IgD-negative memory B cell (primary cell): Measurements from ENCODE around the gene SDCCAG8. TPM values are rescaled to one million over a fixed set of nuclear protein-coding genes. Genes with fewer than 3 reads are reported as not detected.
"Not testable (repeated sequence)": the region's sequence is repeated elsewhere in the genome, so short reads cannot be mapped to it uniquely, and the experiment has no call there.

Experiments
- H3K27ac Mint-ChIP-seq, 3 donors: one replicate each; pipeline ENCODE4 v1.8.0; 2020 to 2022; ENCODE audit warnings: mild to moderate bottlenecking in 3 of 3, mixed read lengths in 3 of 3, moderate library complexity in 1 of 3
- H3K27me3 Mint-ChIP-seq: one replicate; pipeline ENCODE4 v1.8.0; 2021; ENCODE audit warnings: mixed read lengths
- H3K36me3 Mint-ChIP-seq: one replicate; pipeline ENCODE4 v1.8.0; 2020; ENCODE audit warnings: mild to moderate bottlenecking, mixed read lengths
- H3K4me1 Mint-ChIP-seq, 3 donors: one replicate each; pipeline ENCODE4 v1.8.0; 2020 to 2022; ENCODE audit warnings: mixed read lengths in 3 of 3, mild to moderate bottlenecking in 1 of 3
- H3K4me3 Mint-ChIP-seq, 4 donors: one replicate each; pipeline ENCODE4 v1.8.0; 2020 to 2022; ENCODE audit warnings: mild to moderate bottlenecking in 4 of 4, mixed read lengths in 4 of 4, moderate library complexity in 3 of 4
- H3K9me3 Mint-ChIP-seq, 3 donors: one replicate each; pipeline ENCODE4 v1.8.0; 2020 to 2021; ENCODE audit warnings: mixed read lengths in 3 of 3, mild to moderate bottlenecking in 1 of 3
- polyA plus RNA-seq: library from polyadenylated mRNA; unstranded; fragments of 300-500 nt; fragmentation: Illumina TruSeq; gene quantifications from one replicate; pipeline ENCODE4 v1.2.3, GENCODE V29; 2021

Gene SDCCAG8
- 28.5 TPM for polyA plus RNA-seq

GRCh38 chr1:243255791-243256512 lies at the start of gene SDCCAG8:
Gene SDCCAG8, plus strand, starts transcription at chr1:243256041. Its CDS starts 133 bp downstream, at chr1:243256174.
- Mint-ChIP-seq H3K9me3 (no peaks in the 10 kb centered on the region), H3K27ac (peak within 1 kb of the TSS; percentile 99 to 100 (median 99)), H3K4me3 (peak within 1 kb of the TSS; percentile 95 to 100 (median 99)), H3K36me3 (no peaks in the 10 kb centered on the region), H3K4me1 (peaks cover 15 to 39% (median 37%) of the 10 kb centered on the region in 3 donors), H3K27me3 (no peaks in the 10 kb centered on the region)

- H3K27me3 Mint-ChIP-seq, H3K4me1 Mint-ChIP-seq, H3K4me3 Mint-ChIP-seq, H3K27ac Mint-ChIP-seq, H3K9me3 Mint-ChIP-seq: not testable (repeated sequence)
- peaks cover 14% of the 10 kb centered on the region for H3K36me3 Mint-ChIP-seq
These were observed 43.9 kb upstream of the SDCCAG8 start for GRCh38 chr1:243211984-243212383.

GRCh38 chr1:243213045-243213787 lies 42.6 kb upstream of the SDCCAG8 start:
- Mint-ChIP-seq H3K27me3 (no peaks in the 10 kb centered on the region), H3K9me3 (no peaks in the 10 kb centered on the region), H3K36me3 (peaks cover 15% of the 10 kb centered on the region), H3K27ac (no peak overlapping the region), H3K4me3 (no peak overlapping the region), H3K4me1 (peaks cover 6 to 11% (median 7%) of the 10 kb centered on the region in 3 donors)

GRCh38 chr1:243215276-243215875 lies 40.5 kb upstream of the SDCCAG8 start:
- not testable (repeated sequence) for H3K27ac Mint-ChIP-seq, H3K9me3 Mint-ChIP-seq, H3K27me3 Mint-ChIP-seq
- peaks cover 17% of the 10 kb centered on the region for H3K36me3 Mint-ChIP-seq
- H3K4me3 Mint-ChIP-seq, result peak overlapping the region in 1 of 4 donors; percentile 53
- peaks cover 6 to 12% (median 7%) of the 10 kb centered on the region in 3 donors for H3K4me1 Mint-ChIP-seq

GRCh38 chr1:243216741-243217140 lies 39.1 kb upstream of the SDCCAG8 start:
- Mint-ChIP-seq H3K36me3 (peaks cover 24% of the 10 kb centered on the region), H3K4me1 (peaks cover 6 to 12% (median 7%) of the 10 kb centered on the region in 3 donors), H3K9me3 (no peaks in the 10 kb centered on the region), H3K27ac (no peak overlapping the region), H3K4me3 (no peak overlapping the region), H3K27me3 (no peaks in the 10 kb centered on the region)

- H3K4me3 Mint-ChIP-seq, result no peak overlapping the region
- H3K27me3 Mint-ChIP-seq, result no peaks in the 10 kb centered on the region
- peaks cover 24% of the 10 kb centered on the region for H3K36me3 Mint-ChIP-seq
- no peaks in the 10 kb centered on the region for H3K9me3 Mint-ChIP-seq
- peaks cover 6 to 12% (median 7%) of the 10 kb centered on the region in 3 donors for H3K4me1 Mint-ChIP-seq
- H3K27ac Mint-ChIP-seq, result no peak overlapping the region
These were observed 38.5 kb upstream of the SDCCAG8 start for GRCh38 chr1:243217349-243217748.

GRCh38 chr1:243218059-243218458 lies 37.8 kb upstream of the SDCCAG8 start:
- H3K4me3 Mint-ChIP-seq, result no peak overlapping the region
- no peaks in the 10 kb centered on the region for H3K9me3 Mint-ChIP-seq
- H3K36me3 Mint-ChIP-seq, result peaks cover 24% of the 10 kb centered on the region
- H3K4me1 Mint-ChIP-seq, result peaks cover 6 to 12% (median 7%) of the 10 kb centered on the region in 3 donors
- no peak overlapping the region for H3K27ac Mint-ChIP-seq
- H3K27me3 Mint-ChIP-seq, result no peaks in the 10 kb centered on the region

GRCh38 chr1:243227622-243228021 lies 28.2 kb upstream of the SDCCAG8 start:
- Mint-ChIP-seq H3K9me3 (peaks cover 11 to 27% (median 12%) of the 10 kb centered on the region in 3 donors), H3K4me1 (peaks cover 7 to 14% (median 13%) of the 10 kb centered on the region in 3 donors), H3K36me3 (peaks cover 25% of the 10 kb centered on the region), H3K27ac (peak overlapping the region in 1 of 3 donors; percentile 46), H3K4me3 (no peak overlapping the region), H3K27me3 (peaks cover 1% of the 10 kb centered on the region)

GRCh38 chr1:243229526-243229925 lies 26.3 kb upstream of the SDCCAG8 start:
- H3K4me1 Mint-ChIP-seq, result peaks cover 8 to 14% (median 13%) of the 10 kb centered on the region in 3 donors
- H3K27me3 Mint-ChIP-seq, result peaks cover 1% of the 10 kb centered on the region
- peaks cover 21% of the 10 kb centered on the region for H3K36me3 Mint-ChIP-seq
- H3K4me3 Mint-ChIP-seq, result no peak overlapping the region
- H3K9me3 Mint-ChIP-seq, result peaks cover 12 to 29% (median 12%) of the 10 kb centered on the region in 3 donors
- no peak overlapping the region for H3K27ac Mint-ChIP-seq

GRCh38 chr1:243230914-243231313 lies 24.9 kb upstream of the SDCCAG8 start:
- H3K4me1 Mint-ChIP-seq, result peaks cover 10 to 20% (median 16%) of the 10 kb centered on the region in 3 donors
- peak overlapping the region in 1 of 3 donors; percentile 74 for H3K27ac Mint-ChIP-seq
- peaks cover 1% of the 10 kb centered on the region for H3K27me3 Mint-ChIP-seq
- peaks cover 12 to 29% (median 12%) of the 10 kb centered on the region in 3 donors for H3K9me3 Mint-ChIP-seq
- peaks cover 27% of the 10 kb centered on the region for H3K36me3 Mint-ChIP-seq
- no peak overlapping the region for H3K4me3 Mint-ChIP-seq

- no peak overlapping the region for H3K4me3 Mint-ChIP-seq
- peaks cover 12 to 25% (median 17%) of the 10 kb centered on the region in 3 donors for H3K4me1 Mint-ChIP-seq
- no peak overlapping the region for H3K27ac Mint-ChIP-seq
- peaks cover 1% of the 10 kb centered on the region for H3K27me3 Mint-ChIP-seq
- peaks cover 29% of the 10 kb centered on the region for H3K36me3 Mint-ChIP-seq
- peaks cover 12 to 26% (median 13%) of the 10 kb centered on the region in 3 donors for H3K9me3 Mint-ChIP-seq
These were observed 21.9 kb upstream of the SDCCAG8 start for GRCh38 chr1:243233908-243234307.

GRCh38 chr1:243234978-243235647 lies 20.7 kb upstream of the SDCCAG8 start:
- Mint-ChIP-seq H3K4me3 (no peak overlapping the region), H3K4me1 (peaks cover 8 to 32% (median 17%) of the 10 kb centered on the region in 3 donors), H3K9me3 (peaks cover 9 to 19% (median 10%) of the 10 kb centered on the region in 3 donors), H3K27ac (no peak overlapping the region), H3K36me3 (peaks cover 25% of the 10 kb centered on the region), H3K27me3 (peaks cover 1% of the 10 kb centered on the region)

GRCh38 chr1:243236604-243237252 lies 19.1 kb upstream of the SDCCAG8 start:
- Mint-ChIP-seq H3K27me3 (no peaks in the 10 kb centered on the region), H3K36me3 (peaks cover 20% of the 10 kb centered on the region), H3K4me3 (no peak overlapping the region), H3K27ac (peak overlapping the region in 1 of 3 donors; percentile 47), H3K9me3 (peaks cover 2 to 10% (median 5%) of the 10 kb centered on the region in 3 donors), H3K4me1 (peaks cover 8 to 27% (median 14%) of the 10 kb centered on the region in 3 donors)

- peaks cover 25 to 38% (median 33%) of the 10 kb centered on the region in 3 donors for H3K4me1 Mint-ChIP-seq
- H3K36me3 Mint-ChIP-seq, result peaks cover 7% of the 10 kb centered on the region
- H3K27ac Mint-ChIP-seq, result peak overlapping the region in 2 of 3 donors; percentile 58 to 90
- no peaks in the 10 kb centered on the region for H3K27me3 Mint-ChIP-seq
- peak overlapping the region in 3 of 4 donors; percentile 55 to 66 (median 65) for H3K4me3 Mint-ChIP-seq
- no peaks in the 10 kb centered on the region for H3K9me3 Mint-ChIP-seq
These were observed 11.4 kb upstream of the SDCCAG8 start for GRCh38 chr1:243244432-243244841.
